Testis (tissue), 2 donors: Measurements from ENCODE around the gene CES4A.

Experiments used
- POLR2A ChIP-seq: fragments of 450-650 bp; IDR thresholded peaks from one replicate; pipeline ENCODE4 v1.6.1; 2017; ENCODE audit warnings: antibody characterized with exemption, mild to moderate bottlenecking, moderate library complexity
- TF ChIP-seq, protein P1 (sequence below), 3 experiments: fragments of 450-650 bp in 2 of 3; fragments of 200-600 bp in 1 of 3; sonication (generic) in 1 of 3; IDR thresholded peaks; one replicate each; pipeline ENCODE4 v1.5.1; 2016 to 2019; ENCODE audit warnings: antibody characterized with exemption in 3 of 3, mild to moderate bottlenecking in 2 of 3, moderate library complexity in 1 of 3

DNA sequence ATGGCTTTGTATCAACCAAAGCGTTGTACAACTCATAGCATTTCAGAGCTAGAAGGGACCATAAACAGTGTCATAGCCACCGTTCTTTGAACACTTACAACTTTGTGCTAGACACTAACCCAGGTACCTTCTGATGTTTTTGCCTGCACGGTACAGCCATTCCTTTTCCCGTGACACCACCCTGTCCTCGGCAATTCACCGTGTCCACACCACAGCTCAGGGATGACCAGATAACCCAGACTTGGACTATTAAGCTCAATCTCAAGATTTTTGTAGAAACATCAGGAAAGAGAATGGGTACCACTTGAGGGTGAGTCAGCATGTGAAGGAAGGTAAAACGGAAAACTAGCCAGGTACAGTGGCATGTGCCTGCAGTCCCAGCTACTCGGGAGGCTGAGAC, 30.8 kb downstream of the CES4A start:
- TF ChIP-seq, protein P1, sequence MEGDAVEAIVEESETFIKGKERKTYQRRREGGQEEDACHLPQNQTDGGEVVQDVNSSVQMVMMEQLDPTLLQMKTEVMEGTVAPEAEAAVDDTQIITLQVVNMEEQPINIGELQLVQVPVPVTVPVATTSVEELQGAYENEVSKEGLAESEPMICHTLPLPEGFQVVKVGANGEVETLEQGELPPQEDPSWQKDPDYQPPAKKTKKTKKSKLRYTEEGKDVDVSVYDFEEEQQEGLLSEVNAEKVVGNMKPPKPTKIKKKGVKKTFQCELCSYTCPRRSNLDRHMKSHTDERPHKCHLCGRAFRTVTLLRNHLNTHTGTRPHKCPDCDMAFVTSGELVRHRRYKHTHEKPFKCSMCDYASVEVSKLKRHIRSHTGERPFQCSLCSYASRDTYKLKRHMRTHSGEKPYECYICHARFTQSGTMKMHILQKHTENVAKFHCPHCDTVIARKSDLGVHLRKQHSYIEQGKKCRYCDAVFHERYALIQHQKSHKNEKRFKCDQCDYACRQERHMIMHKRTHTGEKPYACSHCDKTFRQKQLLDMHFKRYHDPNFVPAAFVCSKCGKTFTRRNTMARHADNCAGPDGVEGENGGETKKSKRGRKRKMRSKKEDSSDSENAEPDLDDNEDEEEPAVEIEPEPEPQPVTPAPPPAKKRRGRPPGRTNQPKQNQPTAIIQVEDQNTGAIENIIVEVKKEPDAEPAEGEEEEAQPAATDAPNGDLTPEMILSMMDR (IDR thresholded peaks at IDR 0.05): no peak
- no peak for TF ChIP-seq POLR2A
